HepG2 (cell line): ENCODE results near the gene ST6GALNAC3. TPM values are rescaled to one million over a fixed set of nuclear protein-coding genes. Genes with fewer than 3 reads are reported as not detected.

Experiments used
- ATAC-seq: fragments of 200-7000 bp; cut with Tn5 transposase; 3 replicates; pipeline ENCODE4 v1.9.1; 2020; ENCODE audit warnings: mild to moderate bottlenecking, moderate library complexity
- BruUV-seq: library from RNA; stranded (reverse); fragments of 400-500 nt; replicated peaks from 2 replicates; lab custom pipeline; 2021; lab: Mats Ljungman, UMichigan
- CTCF ChIA-PET: fragments of 300-600 bp; formaldehyde crosslinking; extraction: SDS; loops from one replicate; lab custom pipeline; 2021; ENCODE audit warnings: low total read pairs, inconsistent platforms, low intra/inter-chr PET ratio; lab: Yijun Ruan, JAX
- POLR2A ChIA-PET: fragments of 350-600 bp; sonication (Branson Sonifier 250); formaldehyde crosslinking; loops from one replicate; lab custom pipeline; 2020; ENCODE audit warnings: antibody characterized with exemption, inconsistent platforms; lab: Yijun Ruan, JAX
- DNase-seq: peaks from one replicate; pipeline ENCODE4 v3.0.0-alpha.2; 2015; ENCODE audit warnings: low spot score
- FAIRE-seq: peaks from 3 replicates; lab custom pipeline; 2011; peaks lifted over from hg19 to GRCh38; lab: Jason Lieb, UNC
- H2AFZ ChIP-seq: one replicate; pipeline ENCODE4 v1.6.1; 2011; ENCODE audit warnings: low read length, inconsistent platforms
- H3K27ac ChIP-seq: fragments of 300-600 bp; 3 replicates; pipeline ENCODE4 v1.8.0; 2011; ENCODE audit warnings: mixed run types, mild to moderate bottlenecking, mixed read lengths, low read length, inconsistent platforms; ENCODE audit not compliant: insufficient read depth; ENCODE audit errors: extremely low read length
- H3K27me3 ChIP-seq, 2 experiments: fragments of 200-600 bp in 1 of 2; 2 replicates in 1 of 2; 3 replicates in 1 of 2; pipeline versions ENCODE4 v1.6.0 to v1.8.0; 2011; ENCODE audit warnings: low read length in 2 of 2, mild to moderate bottlenecking in 2 of 2, moderate library complexity in 2 of 2, inconsistent platforms in 1 of 2; ENCODE audit not compliant: insufficient read depth in 2 of 2, control insufficient read depth in 1 of 2
- H3K36me3 ChIP-seq, 2 experiments: fragments of 200-600 bp in 1 of 2; replicated peaks in 1 of 2; 2 replicates in 1 of 2; 3 replicates in 1 of 2; pipeline versions ENCODE4 v1.5.1 to v1.8.0; 2011; ENCODE audit warnings: low read length in 2 of 2, inconsistent platforms in 1 of 2; ENCODE audit not compliant: insufficient read depth in 2 of 2, control insufficient read depth in 1 of 2
- H3K4me1 ChIP-seq: 2 replicates; pipeline ENCODE4 v1.5.1; 2012; ENCODE audit warnings: low read length, inconsistent platforms; ENCODE audit not compliant: insufficient read depth
- H3K4me2 ChIP-seq: 2 replicates; pipeline ENCODE4 v1.6.0; 2011; ENCODE audit warnings: low read depth, low read length, inconsistent platforms
- H3K4me3 ChIP-seq, 3 experiments: fragments of 200-600 bp in 1 of 3; sonication (generic), shearing (Covaris generic) in 1 of 3; replicated peaks in 1 of 3; 2 replicates each; pipeline ENCODE4 v1.5.1; 2011 to 2016; ENCODE audit warnings: low read length in 3 of 3, inconsistent platforms in 2 of 3, low read depth in 2 of 3, mild to moderate bottlenecking in 2 of 3, control low read depth in 1 of 3, mixed read lengths in 1 of 3; ENCODE audit not compliant: insufficient read depth in 1 of 3
- H3K79me2 ChIP-seq: one replicate; pipeline ENCODE4 v1.6.1; 2011; ENCODE audit warnings: low read length, inconsistent platforms; ENCODE audit not compliant: insufficient read depth
- H3K9ac ChIP-seq: 2 replicates; pipeline ENCODE4 v1.6.0; 2011; ENCODE audit warnings: mild to moderate bottlenecking, low read depth, low read length, inconsistent platforms; ENCODE audit not compliant: insufficient read depth
- H3K9me3 ChIP-seq: 2 replicates; pipeline ENCODE4 v1.5.1; 2012; ENCODE audit warnings: mild to moderate bottlenecking, low read length
- H4K20me1 ChIP-seq: 2 replicates; pipeline ENCODE4 v1.6.0; 2011; ENCODE audit warnings: inconsistent platforms, mild to moderate bottlenecking, low read length, moderate library complexity; ENCODE audit not compliant: insufficient read depth
- BHLHE40 ChIP-seq: IDR thresholded peaks from 2 replicates; pipeline ENCODE4 v1.6.1; 2011; ENCODE audit warnings: low read length, improper control_type of control experiment
- DPF2 ChIP-seq: sonication (generic); formaldehyde crosslinking; IDR thresholded peaks from 2 replicates; pipeline ENCODE4 v1.4.0; 2020; ENCODE audit warnings: mild to moderate bottlenecking, low read depth, missing genetic modification reagents, borderline replicate concordance
- JUND ChIP-seq: sonication (generic); formaldehyde crosslinking; IDR thresholded peaks from 2 replicates; pipeline ENCODE4 v1.8.0; 2022; ENCODE audit warnings: mild to moderate bottlenecking, missing genetic modification reagents
- LRRFIP1 ChIP-seq: sonication (generic); formaldehyde crosslinking; conservative IDR thresholded peaks from 2 replicates; pipeline ENCODE4 v1.4.0; 2020; ENCODE audit warnings: missing genetic modification reagents
- SIN3A ChIP-seq: IDR thresholded peaks from 2 replicates; pipeline ENCODE4 v1.6.1; 2011; ENCODE audit warnings: low read depth, mild to moderate bottlenecking, control low read depth, low read length, borderline replicate concordance
- TFAP4 ChIP-seq: sonication (generic); IDR thresholded peaks from 2 replicates; pipeline ENCODE4 v1.6.1; 2016; ENCODE audit warnings: low read depth, borderline replicate concordance
- ZNF441 ChIP-seq: sonication (generic); formaldehyde crosslinking; IDR thresholded peaks from 2 replicates; pipeline ENCODE4 v1.7.0; 2021; ENCODE audit warnings: missing genetic modification reagents, borderline replicate concordance
- WGBS: methylation state at CpG from one replicate; pipeline ENCODE4 v1.1.6; 2017; ENCODE audit warnings: low lambda C conversion rate; 5-methylcytosine and 5-hydroxymethylcytosine counted together
- in situ Hi-C: cut with HindIII; loops from 2 replicates; pipeline ENCODE4 v1.10.0; 2017; ENCODE audit warnings: low pct_unique_long_range_greater_than_20kb; ENCODE audit not compliant: extremely low pct_ligation_motif_present
- intact Hi-C: fragments of 100-400 bp; cut with micrococcal nuclease; formaldehyde crosslinking; loops from one replicate; pipeline ENCODE4 v1.10.0; 2022; ENCODE audit not compliant: unreplicated experiment
- polyA plus RNA-seq, 8 experiments: library from polyadenylated mRNA; depleted of rRNA in 3 of 8; stranded (reverse) in 7 of 8; unstranded in 1 of 8; fragments of >200 nt; fragmentation: Illumina TruSeq in 4 of 8; extraction: Trizol in 4 of 8; gene quantifications; 2 replicates each; pipeline versions ENCODE4 v1.2.1 to v1.2.3, GENCODE V29; 2011 to 2016; ENCODE audit warnings: low read depth in 4 of 8, missing spikeins in 1 of 8, mixed read lengths in 1 of 8; ENCODE audit not compliant: insufficient read depth in 1 of 8
- total RNA-seq, 5 experiments: library from RNA; depleted of rRNA; stranded (reverse); fragments of >200 nt; fragmentation: Illumina TruSeq; extraction: Trizol; gene quantifications; 2 replicates each; pipeline ENCODE4 v1.2.3, GENCODE V29; 2016; ENCODE audit warnings: low read depth in 1 of 5
- TF ChIP-seq, protein P1 (sequence below): IDR thresholded peaks from 2 replicates; pipeline ENCODE4 v1.6.1; 2016; ENCODE audit warnings: low read depth

Gene ST6GALNAC3
- total and polyA plus RNA-seq, 2 of the 13 experiments (the other 11 are each of a cell fraction or from before 2014, with no cell fraction given): not detected

DNA sequence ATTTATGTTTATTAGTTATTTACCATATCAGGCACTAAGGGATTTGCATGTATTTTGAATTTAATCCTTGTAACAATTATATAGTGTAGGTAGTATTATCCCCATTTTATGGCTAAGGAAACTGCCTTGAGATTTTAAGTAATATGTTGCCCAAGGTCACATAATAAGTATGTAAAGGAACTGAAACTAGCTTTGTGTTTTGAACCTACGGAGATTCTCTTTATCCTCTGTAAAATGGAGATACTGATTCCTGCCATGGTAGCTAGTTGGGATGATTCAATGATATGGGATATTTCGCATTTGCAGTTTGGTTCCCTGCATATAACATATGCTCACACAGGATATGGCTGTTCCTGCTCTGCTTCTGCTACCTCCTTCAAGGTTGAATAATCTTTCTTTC lies 144.3 kb downstream of the ST6GALNAC3 start:
- Histone ChIP-seq H2AFZ (no peak overlapping the region), H3K4me2 (no peak overlapping the region), H3K36me3 (no peaks in the 10 kb centered on the region), H3K4me3 (no peak overlapping the region), H3K4me1 (no peaks in the 10 kb centered on the region), H3K9ac (no peak overlapping the region), H4K20me1 (no peaks in the 10 kb centered on the region), H3K79me2 (no peaks in the 10 kb centered on the region), H3K27ac (no peak overlapping the region), H3K9me3 (no peaks in the 10 kb centered on the region), H3K27me3 (no peaks in the 10 kb centered on the region)
- in situ Hi-C loops: no loop called here
- intact Hi-C loops: no loop called here
- POLR2A ChIA-PET: no interaction called here
- BruUV-seq: no TSS peak
- 0% methylated on average over 2 of the region's 2 CpGs for WGBS
- no peak for TF ChIP-seq BHLHE40
- TF ChIP-seq, protein P1, sequence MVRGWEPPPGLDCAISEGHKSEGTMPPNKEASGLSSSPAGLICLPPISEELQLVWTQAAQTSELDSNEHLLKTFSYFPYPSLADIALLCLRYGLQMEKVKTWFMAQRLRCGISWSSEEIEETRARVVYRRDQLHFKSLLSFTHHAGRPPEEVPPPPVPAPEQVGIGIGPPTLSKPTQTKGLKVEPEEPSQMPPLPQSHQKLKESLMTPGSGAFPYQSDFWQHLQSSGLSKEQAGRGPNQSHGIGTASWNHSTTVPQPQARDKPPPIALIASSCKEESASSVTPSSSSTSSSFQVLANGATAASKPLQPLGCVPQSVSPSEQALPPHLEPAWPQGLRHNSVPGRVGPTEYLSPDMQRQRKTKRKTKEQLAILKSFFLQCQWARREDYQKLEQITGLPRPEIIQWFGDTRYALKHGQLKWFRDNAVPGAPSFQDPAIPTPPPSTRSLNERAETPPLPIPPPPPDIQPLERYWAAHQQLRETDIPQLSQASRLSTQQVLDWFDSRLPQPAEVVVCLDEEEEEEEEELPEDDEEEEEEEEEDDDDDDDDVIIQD (CRISPR knock-in tag): no peak
- TF ChIP-seq JUND (CRISPR knock-in tag): no peak
- no peak for TF ChIP-seq LRRFIP1 (CRISPR knock-in tag)
- no peak for TF ChIP-seq ZNF441
- no peak for TF ChIP-seq TFAP4
- TF ChIP-seq SIN3A: no peak
- no peak for TF ChIP-seq DPF2 (CRISPR knock-in tag)
- DNase-seq (no peak), FAIRE-seq (no peak), ATAC-seq (no peak)
- CTCF ChIA-PET: no interaction called here
